HG02973 (cell line): ENCODE data around the gene RELL1.

Experiments
- ATAC-seq: cut with Tn5 transposase; IDR thresholded peaks from one replicate; pipeline ENCODE4 v1.9.1; 2021; ENCODE audit warnings: moderate library complexity; ENCODE audit not compliant: unreplicated experiment

RELL1 gene

DNA sequence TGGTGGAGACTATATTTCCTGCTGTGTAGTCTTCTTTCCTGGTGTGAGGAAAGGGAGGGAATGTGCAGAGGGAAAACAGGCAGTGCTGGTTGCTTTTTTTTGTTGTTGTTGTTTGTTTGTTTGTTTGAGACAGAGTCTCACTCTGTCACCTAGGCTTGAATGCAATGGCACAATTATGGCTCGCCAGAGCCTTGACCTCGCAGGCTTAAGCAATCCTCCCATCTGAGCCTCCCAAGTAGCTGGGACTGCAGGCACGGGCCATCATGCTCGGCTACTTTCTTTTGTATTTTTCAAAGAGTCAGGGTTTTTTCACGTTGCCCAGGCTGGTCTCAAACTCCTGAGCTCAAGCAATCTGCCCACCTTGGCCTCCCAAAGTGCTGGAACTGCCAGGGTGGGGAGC lies 82.5 kb downstream of the RELL1 start:
- ATAC-seq = no peak

DNA sequence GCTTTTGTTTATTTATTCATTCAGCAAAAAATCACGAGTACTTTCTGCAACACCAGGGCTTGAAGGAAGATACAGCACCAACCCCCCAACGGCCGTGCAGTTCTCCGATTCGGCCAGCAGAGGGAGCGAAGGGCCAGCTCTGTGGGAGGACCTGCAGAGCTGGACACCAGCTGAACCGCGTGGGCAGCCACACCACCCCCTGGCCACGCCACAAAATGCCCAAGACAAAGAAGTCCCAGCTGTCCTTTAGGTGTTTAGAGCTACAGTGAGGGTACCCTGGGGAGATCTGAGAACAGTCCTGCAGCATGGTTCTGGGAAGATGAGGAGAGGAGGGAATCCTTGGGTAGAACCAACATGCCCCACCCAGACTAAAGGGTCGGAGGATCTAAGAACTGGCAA lies 83.1 kb downstream of the RELL1 start:
- peak; percentile 71 for ATAC-seq

DNA sequence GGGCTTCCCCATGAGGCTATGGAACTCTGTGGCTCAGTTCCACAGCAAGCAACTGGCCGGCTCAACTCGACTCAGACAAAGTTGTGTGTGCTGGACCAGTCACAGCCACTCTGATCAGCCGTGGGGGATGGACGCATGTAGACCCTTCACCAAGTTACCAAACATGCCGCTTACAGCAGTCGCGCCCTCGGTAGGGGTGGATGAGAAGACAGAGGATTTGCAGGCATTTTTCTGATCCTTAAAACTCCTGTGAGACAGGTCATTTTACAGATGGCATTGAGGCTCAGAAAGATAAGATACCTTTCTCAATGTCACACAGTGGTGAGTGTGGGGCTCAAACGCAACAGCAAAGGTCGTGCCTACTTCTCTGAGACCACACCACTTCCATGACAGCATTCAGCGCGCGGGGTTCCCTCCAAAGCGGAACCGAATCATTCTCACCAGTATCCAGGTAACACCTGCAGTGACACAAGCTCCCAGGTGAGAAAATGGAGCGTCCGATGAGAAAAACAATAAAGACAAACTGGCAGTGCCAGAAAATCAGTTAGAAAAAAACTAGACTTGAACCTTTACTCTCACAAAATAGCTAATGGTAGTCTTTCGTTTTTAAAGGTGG lies 83.6 kb downstream of the RELL1 start:
- no peak for ATAC-seq

DNA sequence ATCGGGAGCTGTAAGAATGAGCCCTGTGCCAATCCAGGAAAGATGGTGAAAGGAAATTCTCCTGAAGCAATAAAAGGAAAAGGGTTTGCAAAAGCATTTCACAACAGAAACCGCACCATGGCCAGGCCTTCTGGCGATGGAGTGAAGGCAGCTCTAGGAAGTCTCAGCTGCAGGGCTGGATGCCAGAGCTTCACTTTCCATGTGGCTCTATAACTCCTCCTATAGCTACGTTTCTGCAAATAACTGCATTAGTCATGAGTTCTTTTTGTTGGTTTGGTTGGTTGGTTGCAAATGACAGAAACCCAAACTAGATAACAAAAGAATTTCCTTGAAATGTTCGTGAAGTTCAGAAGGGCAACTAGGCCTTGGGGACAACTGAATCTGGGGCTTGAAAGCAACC lies 84.6 kb downstream of the RELL1 start:
- ATAC-seq = no peak

DNA sequence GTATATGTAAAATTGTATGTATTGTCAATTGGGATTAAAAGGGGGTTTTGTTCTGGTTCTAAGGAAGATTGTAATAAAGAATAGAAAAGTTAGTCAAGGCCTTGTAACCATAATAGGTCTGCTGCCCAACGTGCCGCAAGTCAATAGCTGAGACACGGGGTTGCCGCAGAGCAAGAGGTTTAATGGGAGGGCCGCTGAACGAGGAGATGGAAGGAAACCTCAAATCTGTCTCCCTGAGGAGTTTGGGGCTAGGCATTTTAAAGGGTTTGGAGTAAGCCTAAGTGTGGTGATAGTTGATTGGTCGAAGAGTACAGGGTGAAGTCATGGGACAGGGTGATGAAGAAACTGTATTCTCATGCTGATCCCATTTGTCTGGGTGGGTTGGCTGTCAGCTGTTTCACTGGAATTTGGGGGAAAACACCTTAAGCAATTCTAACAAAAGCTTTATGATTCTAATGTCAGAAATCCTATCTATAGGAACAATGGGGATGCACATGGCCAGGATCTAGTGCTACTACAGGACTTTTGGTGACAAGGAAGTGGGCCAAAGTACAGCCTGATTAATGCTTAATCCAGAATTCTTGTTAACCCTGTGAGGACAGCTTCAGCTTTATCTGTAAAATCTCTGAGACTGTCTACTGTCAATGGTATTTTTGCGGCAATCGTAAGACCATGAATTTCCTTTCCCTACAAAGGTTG lies 86.9 kb downstream of the RELL1 start:
- ATAC-seq = no peak

DNA sequence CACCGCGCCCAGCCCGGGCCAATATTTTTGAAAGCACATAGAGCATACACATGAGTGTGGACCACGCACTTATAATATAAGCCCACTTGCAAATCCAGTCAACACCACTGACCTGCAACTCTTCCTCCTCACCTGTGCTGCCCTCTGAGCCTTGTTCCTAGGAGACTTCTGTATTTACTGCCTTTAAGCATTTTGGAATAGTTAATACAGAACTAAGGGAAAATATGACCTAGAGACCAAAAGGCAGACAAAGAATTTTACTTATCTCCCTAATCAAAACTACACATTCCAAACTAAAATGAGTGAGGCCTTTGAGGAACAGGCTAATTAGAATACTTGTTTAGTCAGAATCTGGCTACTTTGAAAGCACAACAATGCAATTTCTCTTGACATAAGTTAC lies 89.1 kb downstream of the RELL1 start:
- no peak for ATAC-seq

DNA sequence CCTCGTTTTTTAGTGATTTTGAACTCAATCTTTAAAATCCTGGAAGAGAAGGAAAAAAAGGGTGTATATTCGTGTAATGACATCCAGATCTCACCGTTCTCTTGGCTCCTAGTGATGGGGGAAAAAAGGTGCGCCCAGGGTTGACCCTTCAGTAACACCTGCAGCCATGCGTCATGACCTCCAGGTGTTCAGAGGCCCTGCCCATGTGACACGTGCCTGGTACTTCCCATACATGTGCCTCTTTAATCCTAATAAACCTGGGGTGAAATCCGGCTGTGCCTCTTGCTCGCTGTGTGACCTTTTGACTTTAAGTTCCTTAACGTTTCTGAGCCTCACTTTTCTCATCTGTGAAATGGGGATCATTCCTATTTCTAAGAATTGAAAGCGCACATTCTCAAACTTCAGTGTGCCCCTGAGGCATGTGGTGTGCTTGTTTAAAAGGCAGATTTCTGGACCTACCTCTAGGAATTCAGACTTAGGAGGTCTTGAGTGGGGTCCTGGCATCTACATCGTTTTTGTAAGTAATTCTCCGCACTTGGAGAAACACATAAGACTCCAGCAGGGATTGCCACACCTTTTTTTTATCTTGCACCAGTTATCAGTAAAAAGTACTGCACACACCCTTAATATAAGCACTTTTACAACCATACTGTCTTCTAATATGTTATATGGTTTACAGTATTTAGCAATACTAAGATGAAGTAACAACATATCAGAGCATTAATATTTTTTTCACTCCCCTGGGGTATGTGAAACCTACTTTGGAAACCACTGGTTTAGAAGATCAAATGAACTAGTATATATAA lies 90.1 kb downstream of the RELL1 start:
- ATAC-seq = no peak

DNA sequence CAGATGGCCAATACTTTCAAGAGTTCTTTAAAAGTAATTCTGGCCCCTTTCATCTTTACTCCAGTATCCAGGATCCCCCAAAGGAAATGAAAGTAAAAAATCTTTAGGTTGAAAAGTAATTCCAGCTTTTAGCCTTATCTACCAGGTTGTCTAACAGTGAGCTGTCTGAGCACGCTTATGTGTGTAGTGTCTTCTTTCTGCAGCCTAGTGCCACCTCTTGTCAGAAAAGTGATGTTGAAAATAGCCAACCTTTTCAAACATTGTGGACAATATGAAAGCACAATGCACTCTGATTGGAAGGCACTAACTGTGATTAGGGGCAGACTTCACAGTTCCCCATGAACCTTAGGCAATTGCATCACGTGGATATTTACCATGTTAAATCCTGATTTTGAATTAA lies 92.1 kb downstream of the RELL1 start:
- ATAC-seq = no peak

DNA sequence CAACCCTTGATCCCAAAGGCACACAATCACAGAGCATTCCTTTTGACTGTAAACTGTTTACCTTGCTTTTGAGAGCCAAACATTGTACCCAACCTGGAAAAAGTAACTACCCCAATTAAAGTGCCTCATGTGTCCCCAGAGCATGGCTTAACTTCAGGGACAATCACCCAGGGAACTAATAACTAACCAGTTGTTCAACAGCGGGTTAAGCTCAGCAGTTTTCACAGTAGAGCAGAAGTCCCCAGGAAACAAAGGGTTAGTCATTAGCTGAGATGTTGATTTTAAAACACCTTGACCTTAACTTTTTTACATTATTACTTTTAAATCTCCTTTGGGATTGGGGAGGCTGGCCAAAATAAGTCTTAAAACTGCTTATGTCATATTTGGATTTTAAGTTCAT lies 94.8 kb downstream of the RELL1 start:
- ATAC-seq = no peak

DNA sequence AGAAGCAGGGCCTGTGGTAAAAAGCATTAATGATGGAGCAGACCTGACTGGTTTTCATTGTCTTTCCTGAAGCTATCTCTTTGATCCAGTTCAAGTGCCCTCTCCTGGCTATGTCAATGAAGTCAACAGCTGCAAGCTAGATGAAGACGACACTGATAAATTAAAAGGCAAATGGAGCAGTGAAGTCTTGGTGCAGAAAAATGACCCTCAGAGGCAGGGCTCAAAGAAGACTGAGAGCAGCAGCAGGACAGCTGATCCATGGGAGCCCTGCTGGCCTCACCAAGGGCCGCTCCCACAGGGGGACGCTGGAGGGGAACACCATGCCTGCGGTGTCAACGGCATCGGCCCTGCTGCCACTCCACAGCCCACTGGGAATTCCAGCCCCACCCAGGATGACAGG lies 96.2 kb downstream of the RELL1 start:
- ATAC-seq = no peak

DNA sequence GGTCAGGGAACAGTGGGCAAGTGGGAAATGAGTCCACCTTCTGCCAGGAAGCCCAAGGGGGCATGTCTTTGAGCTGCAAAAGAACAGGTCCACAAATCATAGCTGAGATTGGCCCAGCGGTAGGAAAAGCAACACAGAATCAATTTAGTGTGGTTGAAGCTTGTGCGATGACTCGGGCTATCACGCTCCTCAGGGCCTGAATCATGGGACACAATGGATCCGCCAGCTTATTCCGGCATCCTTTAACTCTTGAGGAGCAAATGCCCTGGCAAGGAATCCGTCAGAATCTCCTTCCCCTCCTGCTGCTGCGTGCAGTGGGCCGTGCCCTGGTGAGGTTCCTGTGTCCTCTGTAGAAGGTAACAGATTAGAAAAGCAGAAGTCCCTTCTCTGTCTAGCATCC lies 98.0 kb downstream of the RELL1 start:
- no peak for ATAC-seq

DNA sequence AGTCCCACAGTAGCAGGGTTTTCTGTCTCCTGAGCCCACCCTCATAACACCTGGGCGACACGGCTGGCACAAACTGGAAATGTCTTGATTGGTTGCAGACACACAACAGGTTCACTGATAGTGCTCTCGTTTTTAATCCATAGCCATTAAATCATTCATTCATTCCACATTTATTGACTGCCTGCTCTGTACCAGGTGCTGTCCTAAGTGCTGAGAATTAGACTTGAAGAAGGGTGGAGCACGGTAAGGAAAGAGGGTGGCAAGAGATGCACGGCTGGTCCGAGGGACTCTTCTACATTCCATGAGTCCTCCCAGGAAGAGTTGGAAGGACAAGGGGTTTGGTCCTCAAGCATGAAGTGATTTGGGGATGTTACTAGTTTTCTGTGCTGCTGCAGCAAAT lies 100.0 kb downstream of the RELL1 start:
- no peak for ATAC-seq

DNA sequence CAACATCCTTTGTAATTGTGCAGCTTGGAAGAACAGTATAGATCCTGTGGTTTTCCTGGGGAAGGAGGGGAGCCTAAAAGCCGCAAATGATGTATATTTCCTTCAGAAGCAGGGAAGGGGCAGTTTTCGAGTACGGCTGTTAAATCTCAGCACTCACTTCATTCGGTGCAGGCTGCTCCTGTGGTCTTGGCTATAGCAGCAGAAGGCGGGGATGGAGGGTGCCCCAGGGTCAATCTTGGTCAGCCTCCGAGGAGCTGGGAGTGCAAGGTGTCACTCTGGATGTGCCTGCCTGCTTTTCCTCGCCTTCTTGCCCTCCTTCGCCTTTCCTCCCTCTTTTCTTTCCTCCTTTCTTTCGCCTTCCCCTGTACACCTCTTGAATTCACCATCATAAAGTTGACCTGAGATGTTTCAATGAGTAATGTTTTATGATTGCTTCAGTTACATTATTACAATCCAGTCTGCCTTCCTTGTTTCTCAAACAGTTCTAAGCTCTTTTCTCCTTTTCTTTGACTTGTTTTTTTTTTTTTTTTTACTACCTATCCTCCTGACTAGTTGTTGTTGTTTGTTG lies 101.6 kb downstream of the RELL1 start:
- no peak for ATAC-seq

DNA sequence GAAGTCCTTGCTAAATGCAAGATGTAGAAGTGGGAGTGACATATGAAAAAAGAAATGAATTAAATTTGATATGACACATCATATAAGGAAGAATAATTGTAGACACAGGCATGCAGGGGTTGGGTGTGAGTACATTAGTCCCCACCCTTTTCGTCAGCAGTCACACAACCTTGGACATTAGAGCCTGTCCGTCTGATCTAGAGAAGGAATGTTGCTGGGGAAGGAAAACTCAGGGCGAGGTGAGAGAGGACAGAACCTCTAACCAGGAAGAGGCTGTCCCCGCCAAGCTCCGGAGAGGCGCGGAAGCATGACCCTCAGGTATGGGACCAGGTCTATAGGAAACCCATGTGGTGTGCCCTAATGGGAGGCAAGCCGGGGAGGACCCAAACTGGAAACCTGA lies 102.1 kb downstream of the RELL1 start:
- no peak for ATAC-seq

DNA sequence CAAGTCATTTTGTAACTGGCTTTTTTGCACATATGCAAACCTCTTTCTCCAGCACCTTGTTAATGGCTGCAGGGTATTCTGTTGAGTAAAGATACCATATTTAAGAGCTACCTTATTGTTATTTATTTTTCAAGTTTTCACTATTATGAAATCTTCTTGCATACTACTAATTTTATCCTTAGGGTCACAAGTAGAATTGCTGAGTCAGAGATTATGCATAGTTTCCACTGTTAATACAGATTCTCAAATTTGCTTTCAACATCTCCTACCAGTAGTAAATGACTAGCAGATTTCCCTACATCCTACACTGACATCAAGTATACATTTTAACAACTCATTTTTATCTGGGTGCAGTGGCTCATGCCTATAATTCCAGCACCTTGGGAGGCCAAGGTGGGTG lies 112.6 kb downstream of the RELL1 start:
- no peak for ATAC-seq

DNA sequence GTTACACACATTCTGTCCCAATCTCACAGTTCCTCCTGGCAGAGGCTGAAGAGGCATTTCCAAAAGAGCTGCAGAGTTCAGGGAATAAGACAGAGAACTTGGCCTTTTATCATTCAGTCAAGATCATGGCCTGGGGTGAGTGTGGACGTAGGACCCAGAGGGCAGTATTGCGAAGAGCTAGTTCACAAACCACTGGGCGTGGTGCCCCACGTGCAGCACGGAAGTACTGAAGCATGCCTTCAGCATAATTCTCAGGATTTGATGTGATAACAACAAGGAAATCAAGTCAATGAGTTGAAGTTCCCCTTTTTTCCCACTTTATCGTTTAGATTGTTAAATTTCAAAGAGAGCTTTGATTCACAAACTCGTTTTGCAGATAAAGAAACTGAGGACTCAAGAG lies 117.7 kb downstream of the RELL1 start:
- no peak for ATAC-seq

DNA sequence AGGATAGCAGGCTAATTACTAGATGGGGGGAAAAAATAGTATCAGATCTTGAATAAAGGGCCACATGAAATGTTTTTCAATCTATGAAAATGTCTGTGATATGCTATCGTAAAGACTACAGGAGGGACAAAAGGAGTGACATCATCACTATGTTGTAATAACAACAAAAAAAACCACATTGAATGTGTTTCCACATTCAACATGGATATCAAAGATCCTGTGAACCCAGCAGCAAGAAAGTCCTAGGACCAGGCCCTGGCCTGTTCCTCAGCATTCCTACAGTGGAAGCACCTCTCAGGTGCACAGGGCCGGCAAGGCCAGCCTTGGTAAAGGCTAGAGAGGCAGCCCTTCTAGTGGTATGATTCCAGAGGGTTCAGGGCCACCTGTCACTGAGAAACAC lies 118.3 kb downstream of the RELL1 start:
- no peak for ATAC-seq

DNA sequence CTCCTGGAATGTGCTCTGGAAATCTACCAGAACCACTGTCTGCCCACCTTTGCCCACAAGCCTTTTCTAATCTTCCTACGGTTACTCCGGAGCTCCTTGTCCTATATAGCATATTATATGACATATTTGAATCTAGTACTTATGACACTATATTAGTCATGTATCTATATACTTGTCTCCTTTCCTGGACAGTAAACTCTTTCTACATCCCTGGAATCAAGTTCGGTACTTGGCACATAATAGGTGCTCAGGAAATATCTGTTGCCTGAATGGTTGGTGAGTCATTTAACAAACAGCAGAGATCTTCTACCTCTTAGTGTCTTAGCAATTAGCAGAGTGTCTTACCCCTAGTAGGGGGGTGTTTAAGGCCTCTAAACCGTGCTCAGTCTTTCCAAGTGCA lies 123.6 kb downstream of the RELL1 start:
- no peak for ATAC-seq

DNA sequence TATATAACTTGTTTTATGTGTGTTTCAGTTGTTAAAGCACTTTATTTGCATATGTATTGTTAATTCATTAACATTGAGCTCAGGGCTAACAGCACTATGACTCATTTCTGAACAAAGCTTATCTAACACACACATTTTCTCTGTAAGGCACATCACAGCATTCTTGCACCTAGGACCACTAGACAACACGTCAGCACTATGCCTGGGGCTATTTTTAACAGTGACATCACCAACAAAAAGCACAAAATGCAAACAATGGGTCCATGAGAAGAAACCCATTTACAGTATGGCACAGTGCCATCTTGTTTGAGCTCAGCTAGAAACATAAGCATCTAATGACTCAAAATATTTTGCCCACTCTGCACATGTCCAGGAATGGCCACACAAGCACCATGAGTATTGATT lies 124.4 kb downstream of the RELL1 start:
- peak; percentile 92 for ATAC-seq

DNA sequence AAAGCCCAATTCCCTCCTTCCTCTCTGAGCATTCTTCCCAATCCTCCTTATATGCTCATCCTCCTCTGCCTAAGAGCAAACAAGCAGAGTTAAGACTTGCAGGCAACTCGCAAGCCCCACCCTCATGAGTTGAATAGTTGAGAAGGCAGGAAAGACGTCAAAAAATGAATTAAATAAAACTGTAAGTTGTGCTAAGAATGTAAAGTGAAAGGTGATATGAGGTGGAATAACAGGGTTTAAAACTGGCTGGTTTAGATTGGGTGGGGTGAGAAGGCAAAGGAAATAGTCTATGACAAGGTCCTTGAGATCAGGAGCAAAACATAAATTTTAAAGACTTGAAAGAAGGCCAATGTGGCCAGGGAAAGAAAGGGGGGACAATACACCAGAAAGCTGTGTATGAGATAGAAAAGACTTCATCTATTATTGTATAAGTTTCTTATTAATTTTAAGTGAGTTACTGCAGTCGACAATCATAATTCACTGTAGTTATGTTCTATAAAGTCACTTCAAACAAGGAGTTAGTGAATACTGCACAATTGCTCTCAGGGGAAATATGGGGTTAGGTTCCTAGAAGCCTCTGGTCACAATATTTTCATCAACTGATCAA lies 124.9 kb downstream of the RELL1 start:
- ATAC-seq = no peak
